Inflammatory macrophage treated with lipopolysaccharide for 1 hour (primary cell): ENCODE measurements around the gene RER1.

Experiments
- DNase-seq, 2 donors: peaks; one replicate each; pipeline ENCODE4 v3.0.0-alpha.2; 2020 to 2022

RER1 gene

GRCh38 chr1:2408859-2409276 is 17.2 kb downstream of the RER1 start:
- DNase-seq = no peak

GRCh38 chr1:2409745-2410144 is 18.1 kb downstream of the RER1 start:
- DNase-seq = no peak

GRCh38 chr1:2411801-2412394 is 20.3 kb downstream of the RER1 start:
- peak in 1 of 2 donors; percentile 15 for DNase-seq

- peak; percentile 93 to 98 for DNase-seq
Measured at GRCh38 chr1:2412395-2412772, 20.7 kb downstream of the RER1 start, which contains the start of gene PEX10. Gene PEX10, minus strand, starts transcription at chr1:2412564. Its CDS starts 62 bp downstream, at chr1:2412502.

- no peak for DNase-seq
Measured at GRCh38 chr1:2412773-2413494, 21.3 kb downstream of the RER1 start.

- no peak for DNase-seq
Measured at GRCh38 chr1:2413495-2414296, 22.1 kb downstream of the RER1 start.

GRCh38 chr1:2414297-2414958 is 22.8 kb downstream of the RER1 start:
- DNase-seq = peak; percentile 31 to 66

GRCh38 chr1:2415337-2415736 is 23.7 kb downstream of the RER1 start:
- DNase-seq = no peak

GRCh38 chr1:2415801-2416208 is 24.2 kb downstream of the RER1 start:
- no peak for DNase-seq

- no peak for DNase-seq
Measured at GRCh38 chr1:2416403-2416802, 24.8 kb downstream of the RER1 start.

GRCh38 chr1:2417083-2417832 is 25.6 kb downstream of the RER1 start:
- no peak for DNase-seq

- DNase-seq = no peak
Measured at GRCh38 chr1:2417833-2418225, 26.2 kb downstream of the RER1 start.

GRCh38 chr1:2418791-2419320 is 27.2 kb downstream of the RER1 start:
- no peak for DNase-seq

- DNase-seq = no peak
Measured at GRCh38 chr1:2419416-2419815, 27.8 kb downstream of the RER1 start.

- DNase-seq = no peak
Measured at GRCh38 chr1:2422523-2422922, 30.9 kb downstream of the RER1 start.

- DNase-seq = no peak
Measured at GRCh38 chr1:2425892-2426291, 34.3 kb downstream of the RER1 start.

GRCh38 chr1:2426540-2426939 is 34.9 kb downstream of the RER1 start:
- no peak for DNase-seq

- DNase-seq = no peak
Measured at GRCh38 chr1:2427051-2427450, 35.4 kb downstream of the RER1 start.

- no peak for DNase-seq
Measured at GRCh38 chr1:2427976-2428375, 36.3 kb downstream of the RER1 start.

- no peak for DNase-seq
Measured at GRCh38 chr1:2428490-2428889, 36.8 kb downstream of the RER1 start.

GRCh38 chr1:2429780-2430591 is 38.3 kb downstream of the RER1 start:
- DNase-seq = peak in 1 of 2 donors; percentile 5
